Activated CD8-positive, alpha-beta T cell treated with anti-CD3 and anti-CD28 coated beads for 36 hours (primary cell): ENCODE data around the gene UBXN10. TPM values are rescaled to one million over a fixed set of nuclear protein-coding genes. Genes with fewer than 3 reads are reported as not detected.

Source experiments
- ATAC-seq: fragments of 200-7000 bp; cut with Tn5 transposase; one replicate; pipeline ENCODE4 v1.10.0; 2021; ENCODE audit warnings: mild to moderate bottlenecking, moderate library complexity
- CTCF ChIA-PET: fragments of 350-600 bp; sonication (Branson Sonifier 250); formaldehyde crosslinking; loops from one replicate; lab custom pipeline; 2021; ENCODE audit warnings: antibody characterized with exemption; lab: Charles Lee
- POLR2A ChIA-PET: fragments of 350-600 bp; sonication (Branson Sonifier 250); formaldehyde crosslinking; loops from one replicate; lab custom pipeline; 2021; ENCODE audit warnings: antibody characterized with exemption; lab: Charles Lee
- DNase-seq: peaks from one replicate; pipeline ENCODE4 v3.0.0-alpha.2; 2020
- H3K27ac Mint-ChIP-seq: one replicate; pipeline ENCODE4 v1.8.0; 2021; ENCODE audit warnings: mild to moderate bottlenecking, mixed read lengths
- H3K27me3 Mint-ChIP-seq: one replicate; pipeline ENCODE4 v1.8.0; 2021; ENCODE audit warnings: mixed read lengths
- H3K36me3 Mint-ChIP-seq: one replicate; pipeline ENCODE4 v1.8.0; 2021; ENCODE audit warnings: low read depth, mixed read lengths
- H3K4me1 Mint-ChIP-seq: one replicate; pipeline ENCODE4 v1.8.0; 2021; ENCODE audit warnings: low read depth, mixed read lengths
- H3K4me3 Mint-ChIP-seq: one replicate; pipeline ENCODE4 v1.8.0; 2021; ENCODE audit warnings: mild to moderate bottlenecking, moderate library complexity, mixed read lengths
- H3K9me3 Mint-ChIP-seq: one replicate; pipeline ENCODE4 v1.8.0; 2021; ENCODE audit warnings: mixed read lengths
- intact Hi-C: fragments of 100-400 bp; cut with micrococcal nuclease; formaldehyde crosslinking; loops from one replicate; pipeline ENCODE4 v1.10.0; 2022
- total RNA-seq, 2 experiments: library from RNA; stranded (reverse); gene quantifications; one replicate each; pipeline ENCODE4 v1.2.3, GENCODE V29; 2021
- TF ChIP-seq, protein P1 (sequence below): fragments of 200-600 bp; IDR thresholded peaks from one replicate; pipeline ENCODE4 v1.8.0; 2022; ENCODE audit warnings: antibody characterized with exemption, mild to moderate bottlenecking

Gene UBXN10
- total RNA-seq, 2 experiments from 2014 or later: 0.34 to 0.45 TPM

DNA sequence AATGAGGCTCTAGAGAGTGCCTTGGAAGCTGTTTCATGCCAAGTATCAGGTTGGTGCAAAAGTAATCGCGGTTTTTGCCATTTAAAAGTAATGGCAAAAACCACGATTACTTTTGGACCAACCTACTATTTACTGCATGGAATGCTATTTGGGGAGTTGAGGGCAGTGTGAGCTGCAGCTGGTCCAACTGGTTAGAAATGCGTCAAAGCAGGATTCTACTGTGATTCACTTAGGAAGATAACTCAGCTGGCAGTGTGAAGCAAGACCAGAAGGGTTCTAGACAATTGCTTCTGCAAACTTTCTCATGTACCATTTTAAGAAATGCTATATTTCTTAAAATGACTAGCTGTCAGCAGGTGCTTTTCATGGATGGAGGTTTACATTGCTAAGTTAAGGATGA lies 21.6 kb downstream of the UBXN10 start:
- no peak overlapping the region for H3K4me3 Mint-ChIP-seq
- ATAC-seq (no peak), DNase-seq (no peak)
- intact Hi-C loops: no loop called here
- CTCF ChIA-PET: interaction anchor here (1.0 kb wide), 1 partner anchor 286 kb away, joined by 6 read pairs; no protein-coding TSS in a partner anchor
- H3K9me3 Mint-ChIP-seq: no peaks in the 10 kb centered on the region
- H3K4me1 Mint-ChIP-seq: peaks cover 14% of the 10 kb centered on the region
- no peaks in the 10 kb centered on the region for H3K36me3 Mint-ChIP-seq
- peaks cover 12% of the 10 kb centered on the region for H3K27me3 Mint-ChIP-seq
- TF ChIP-seq, protein P1, sequence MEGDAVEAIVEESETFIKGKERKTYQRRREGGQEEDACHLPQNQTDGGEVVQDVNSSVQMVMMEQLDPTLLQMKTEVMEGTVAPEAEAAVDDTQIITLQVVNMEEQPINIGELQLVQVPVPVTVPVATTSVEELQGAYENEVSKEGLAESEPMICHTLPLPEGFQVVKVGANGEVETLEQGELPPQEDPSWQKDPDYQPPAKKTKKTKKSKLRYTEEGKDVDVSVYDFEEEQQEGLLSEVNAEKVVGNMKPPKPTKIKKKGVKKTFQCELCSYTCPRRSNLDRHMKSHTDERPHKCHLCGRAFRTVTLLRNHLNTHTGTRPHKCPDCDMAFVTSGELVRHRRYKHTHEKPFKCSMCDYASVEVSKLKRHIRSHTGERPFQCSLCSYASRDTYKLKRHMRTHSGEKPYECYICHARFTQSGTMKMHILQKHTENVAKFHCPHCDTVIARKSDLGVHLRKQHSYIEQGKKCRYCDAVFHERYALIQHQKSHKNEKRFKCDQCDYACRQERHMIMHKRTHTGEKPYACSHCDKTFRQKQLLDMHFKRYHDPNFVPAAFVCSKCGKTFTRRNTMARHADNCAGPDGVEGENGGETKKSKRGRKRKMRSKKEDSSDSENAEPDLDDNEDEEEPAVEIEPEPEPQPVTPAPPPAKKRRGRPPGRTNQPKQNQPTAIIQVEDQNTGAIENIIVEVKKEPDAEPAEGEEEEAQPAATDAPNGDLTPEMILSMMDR: no peak
- H3K27ac Mint-ChIP-seq: no peak overlapping the region
- POLR2A ChIA-PET: interaction anchor here (1.5 kb wide), 1 partner anchor 14 kb away, joined by 3 read pairs; no protein-coding TSS in a partner anchor

DNA sequence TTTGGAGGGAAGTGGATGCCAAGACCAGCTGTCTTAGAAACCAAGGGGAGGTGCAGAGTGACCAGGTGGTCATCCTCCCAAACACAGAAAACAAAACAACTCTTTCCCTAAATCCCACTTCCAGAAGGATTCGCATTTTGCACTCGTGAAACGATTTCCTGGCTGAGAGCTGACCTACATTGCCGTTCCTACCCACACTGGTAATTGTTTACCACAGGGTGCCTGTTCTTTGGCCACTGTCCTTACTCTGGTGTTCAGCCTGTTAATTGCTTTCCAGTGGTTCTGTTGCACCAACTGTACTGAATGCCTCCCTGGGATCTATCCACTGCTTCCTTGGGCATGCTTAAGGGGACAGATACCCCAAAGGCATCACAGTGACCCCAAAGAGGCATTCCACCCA lies 23.6 kb downstream of the UBXN10 start:
- ChIA-PET POLR2A (no interaction called here), CTCF (interaction anchor here (1.0 to 6.4 kb wide), 2 partner anchors 8 to 283 kb away, joined by 3 to 68 read pairs; no protein-coding TSS in a partner anchor)
- Mint-ChIP-seq H3K27ac (no peak overlapping the region), H3K4me3 (no peak overlapping the region), H3K4me1 (peaks cover 19% of the 10 kb centered on the region), H3K9me3 (no peaks in the 10 kb centered on the region), H3K27me3 (peaks cover 20% of the 10 kb centered on the region), H3K36me3 (no peaks in the 10 kb centered on the region)
- intact Hi-C loops: no loop called here
- TF ChIP-seq, protein P1: no peak
- no peak for ATAC-seq
- DNase-seq: no peak

DNA sequence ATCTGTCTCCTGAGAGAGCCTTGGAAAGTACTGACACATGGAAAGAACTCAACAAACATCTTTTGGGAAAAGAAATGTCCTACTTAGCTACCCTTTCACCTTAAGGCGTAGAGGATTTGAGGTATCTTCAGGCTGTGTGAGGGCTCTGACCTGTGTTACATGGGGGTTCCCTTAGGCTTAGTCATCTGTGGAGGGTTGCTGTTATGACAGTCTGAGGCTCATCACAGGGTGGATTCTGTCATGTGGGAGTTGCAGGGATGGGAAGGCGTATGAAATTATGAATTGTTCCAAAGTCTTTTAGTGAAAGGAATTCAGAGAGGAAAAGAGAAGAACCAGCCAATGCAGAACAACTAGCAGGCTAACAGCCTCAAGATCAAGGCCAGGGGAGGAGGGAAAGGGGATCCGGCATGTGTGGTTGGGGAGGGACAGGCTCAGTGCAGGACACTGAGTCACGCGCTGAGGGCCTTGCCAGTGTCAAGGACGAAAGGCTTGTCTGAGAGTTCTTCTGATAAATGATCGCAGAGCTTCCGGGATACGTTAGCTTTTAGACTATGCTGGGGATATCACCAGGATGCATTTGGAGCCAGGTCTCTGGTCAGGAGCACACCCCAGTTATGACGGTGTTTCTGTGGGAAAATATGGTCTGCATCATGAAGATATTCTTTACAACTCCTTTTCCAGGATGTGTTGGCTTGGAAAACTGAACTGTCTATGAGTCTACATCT lies 25.0 kb downstream of the UBXN10 start:
- TF ChIP-seq, protein P1: no peak
- Mint-ChIP-seq H3K4me3 (no peak overlapping the region), H3K9me3 (no peaks in the 10 kb centered on the region), H3K27ac (no peak overlapping the region), H3K4me1 (peaks cover 19% of the 10 kb centered on the region), H3K36me3 (no peaks in the 10 kb centered on the region), H3K27me3 (peaks cover 31% of the 10 kb centered on the region)
- POLR2A ChIA-PET: no interaction called here
- intact Hi-C loops: no loop called here
- CTCF ChIA-PET: interaction anchor here (1.0 to 6.4 kb wide), 3 partner anchors 48 to 281 kb away, joined by 4 to 68 read pairs (median 10); no protein-coding TSS in a partner anchor
- peak; percentile 62 for ATAC-seq
- no peak for DNase-seq

DNA sequence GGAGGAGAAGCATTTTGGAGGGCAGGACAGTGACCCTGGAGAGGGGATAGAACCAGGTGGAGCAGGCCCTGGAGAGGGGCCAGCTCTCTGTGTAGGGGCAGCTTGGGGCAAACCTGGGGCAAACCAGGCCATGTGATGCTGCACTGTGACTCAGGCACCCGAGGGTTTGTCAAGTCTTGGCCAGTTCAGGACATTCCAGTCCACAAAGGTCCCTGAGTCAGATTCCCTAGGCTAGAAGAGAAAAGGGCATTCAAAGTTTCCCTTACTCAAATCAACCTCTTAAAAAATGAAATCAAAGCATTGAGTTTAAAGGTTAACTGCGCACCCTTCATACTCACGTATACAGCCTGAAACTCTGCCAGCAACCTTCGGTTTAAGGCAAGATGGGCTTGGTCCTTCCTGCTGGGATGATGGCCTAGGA lies 25.6 kb downstream of the UBXN10 start:
- TF ChIP-seq, protein P1: no peak
- POLR2A ChIA-PET: no interaction called here
- Mint-ChIP-seq H3K27ac (no peak overlapping the region), H3K4me1 (peaks cover 19% of the 10 kb centered on the region), H3K9me3 (no peaks in the 10 kb centered on the region), H3K36me3 (no peaks in the 10 kb centered on the region), H3K27me3 (peaks cover 35% of the 10 kb centered on the region), H3K4me3 (no peak overlapping the region)
- DNase-seq (no peak), ATAC-seq (peak; percentile 48)
- CTCF ChIA-PET: interaction anchor here (0.9 to 6.4 kb wide), 6 partner anchors 16 to 281 kb away, joined by 3 to 68 read pairs (median 8); no protein-coding TSS in a partner anchor
- intact Hi-C loops: no loop called here
